Mucosa of descending colon (tissue), 3 donors: ENCODE results near the gene ZNF823. TPM values are rescaled to one million over a fixed set of nuclear protein-coding genes. Genes with fewer than 3 reads are reported as not detected.

ENCODE experiments used
- ATAC-seq: fragments of 200-7000 bp; cut with Tn5 transposase; one replicate; pipeline ENCODE4 v1.9.1; 2020; ENCODE audit warnings: mild to moderate bottlenecking, moderate library complexity
- DNase-seq, 3 donors: peaks; one replicate each; pipeline ENCODE4 v3.0.0-alpha.2; 2020
- H3K36me3 ChIP-seq: fragments of 200-600 bp; one replicate; pipeline ENCODE4 v1.8.0; 2021; ENCODE audit warnings: low read depth, mild to moderate bottlenecking
- H3K4me1 ChIP-seq: fragments of 200-600 bp; one replicate; pipeline ENCODE4 v1.8.0; 2021; ENCODE audit warnings: low read depth, mild to moderate bottlenecking
- H3K4me3 ChIP-seq: fragments of 200-600 bp; one replicate; pipeline ENCODE4 v1.8.0; 2021; ENCODE audit warnings: mild to moderate bottlenecking
- H3K9me3 ChIP-seq: fragments of 200-600 bp; one replicate; pipeline ENCODE4 v1.8.0; 2021; ENCODE audit warnings: mild to moderate bottlenecking
- CTCF ChIP-seq: fragments of 200-600 bp; IDR thresholded peaks from one replicate; pipeline ENCODE4 v1.8.0; 2022; ENCODE audit warnings: antibody characterized with exemption, mild to moderate bottlenecking
- intact Hi-C, 2 donors: fragments of 100-400 bp; cut with DNase I in 1 of 2; cut with micrococcal nuclease in 1 of 2; formaldehyde crosslinking; loops; one replicate each; pipeline versions ENCODE4 v1.11.0 to v1.11.1; 2022; cut with DNase I, micrococcal nuclease
- total RNA-seq, 3 donors: library from RNA; stranded (reverse); fragmentation: NEBNext Ultra II Directional in 2 of 3; extraction: Animal tissue kit (Norgen Biotek cat#: 25700) in 2 of 3; gene quantifications; one replicate each; pipeline versions ENCODE4 v1.2.1 to v1.2.4, GENCODE V29; 2021 to 2023
- donor health status: DM: no; HTN: no; CAD: no; lungs with moderate emphysema.
- donor health status: DM: no; HTN: no; CAD: no.
- donor health status: DM: no; HTN: yes; CAD: no.

The ZNF823 gene
- total RNA-seq, 3 donors from 2014 or later: 12.1 to 17.8 (median 13.1) TPM

- Histone ChIP-seq H3K9me3 (no peaks in the 10 kb centered on the region), H3K4me1 (peaks cover 8% of the 10 kb centered on the region), H3K36me3 (no peaks in the 10 kb centered on the region), H3K4me3 (peak overlapping the region; percentile 42)
- DNase-seq: peak; percentile 93 to 100 (median 98)
- ATAC-seq: peak; percentile 99
- intact Hi-C loops: no loop called here
- no peak for TF ChIP-seq CTCF
Observed at GRCh38 chr19:11694533-11695439, 44.0 kb downstream of the ZNF823 start.

- Histone ChIP-seq H3K4me1 (peaks cover 8% of the 10 kb centered on the region), H3K36me3 (no peaks in the 10 kb centered on the region), H3K9me3 (no peaks in the 10 kb centered on the region), H3K4me3 (no peak overlapping the region)
- no peak for TF ChIP-seq CTCF
- intact Hi-C loops: no loop called here
- DNase-seq (peak in 1 of 3 donors; percentile 17), ATAC-seq (peak; percentile 55)
Observed at GRCh38 chr19:11693505-11694499, 44.9 kb downstream of the ZNF823 start.

- Histone ChIP-seq H3K9me3 (no peaks in the 10 kb centered on the region), H3K36me3 (no peaks in the 10 kb centered on the region), H3K4me3 (no peak overlapping the region), H3K4me1 (peaks cover 8% of the 10 kb centered on the region)
- ATAC-seq (no peak), DNase-seq (no peak)
- intact Hi-C loops: no loop called here
- TF ChIP-seq CTCF: no peak
Observed at GRCh38 chr19:11692127-11692790, 46.5 kb downstream of the ZNF823 start.

- ATAC-seq: no peak
- DNase-seq: no peak
- no peak for TF ChIP-seq CTCF
- intact Hi-C loops: no loop called here
- Histone ChIP-seq H3K9me3 (peaks cover 46% of the 10 kb centered on the region), H3K4me3 (no peak overlapping the region), H3K4me1 (no peaks in the 10 kb centered on the region), H3K36me3 (no peaks in the 10 kb centered on the region)
Observed at GRCh38 chr19:11685676-11686650, 52.8 kb downstream of the ZNF823 start.
